Keratinocyte (primary cell): ENCODE data around the gene KMT2B. TPM values are rescaled to one million over a fixed set of nuclear protein-coding genes. Genes with fewer than 3 reads are reported as not detected.
"Not testable (repeated sequence)": the region's sequence is repeated elsewhere in the genome, so short reads cannot be mapped to it uniquely, and the experiment has no call there.

Source experiments
- DNase-seq: peaks from one replicate; pipeline ENCODE4 v3.0.0-alpha.2; 2011; ENCODE audit warnings: low read depth, missing footprints, low spot score
- FAIRE-seq: peaks from 2 replicates; lab custom pipeline; 2011; peaks lifted over from hg19 to GRCh38; lab: Jason Lieb, UNC
- H2AFZ ChIP-seq: 2 replicates; pipeline ENCODE4 v1.6.0; 2012; ENCODE audit warnings: low read length, control low read depth, inconsistent platforms; ENCODE audit not compliant: control insufficient read depth
- H3K27ac ChIP-seq: 2 replicates; pipeline ENCODE4 v1.5.1; 2011; ENCODE audit warnings: low read length; ENCODE audit not compliant: control insufficient read depth, insufficient read depth
- H3K27me3 ChIP-seq: 3 replicates; pipeline ENCODE4 v1.6.0; 2011; ENCODE audit warnings: low read length; ENCODE audit not compliant: control insufficient read depth, insufficient read depth; ENCODE audit errors: extremely low read depth
- H3K36me3 ChIP-seq, 2 experiments: 2 replicates in 1 of 2; 3 replicates in 1 of 2; pipeline ENCODE4 v1.5.1; 2011; ENCODE audit warnings: low read length in 2 of 2, mild to moderate bottlenecking in 1 of 2; ENCODE audit not compliant: control insufficient read depth in 2 of 2, insufficient read depth in 2 of 2; ENCODE audit errors: extremely low read depth in 1 of 2
- H3K4me1 ChIP-seq: 3 replicates; pipeline ENCODE4 v1.5.1; 2011; ENCODE audit warnings: low read length; ENCODE audit not compliant: control insufficient read depth, insufficient read depth; ENCODE audit errors: extremely low read depth
- H3K4me2 ChIP-seq: 3 replicates; pipeline ENCODE4 v1.6.0; 2011; ENCODE audit warnings: low read depth, low read length; ENCODE audit not compliant: control insufficient read depth, insufficient read depth; ENCODE audit errors: extremely low read depth
- H3K4me3 ChIP-seq, 3 experiments: fragments of 200-600 bp in 1 of 3; sonication (generic) in 1 of 3; 2 replicates in 2 of 3; 3 replicates in 1 of 3; pipeline ENCODE4 v1.5.1; 2011 to 2016; ENCODE audit warnings: low read length in 3 of 3, mild to moderate bottlenecking in 3 of 3, control low read depth in 2 of 3, inconsistent platforms in 1 of 3, low read depth in 1 of 3, mixed read lengths in 1 of 3, mixed run types in 1 of 3, moderate library complexity in 1 of 3; ENCODE audit not compliant: control insufficient read depth in 2 of 3, insufficient read depth in 2 of 3; ENCODE audit errors: extremely low read depth in 1 of 3
- H3K79me2 ChIP-seq: 2 replicates; pipeline ENCODE4 v1.6.0; 2012; ENCODE audit warnings: low read length; ENCODE audit not compliant: control insufficient read depth, insufficient read depth
- H3K9ac ChIP-seq: 3 replicates; pipeline ENCODE4 v1.6.0; 2011; ENCODE audit warnings: low read length; ENCODE audit not compliant: control insufficient read depth, insufficient read depth; ENCODE audit errors: extremely low read depth
- H3K9me1 ChIP-seq: 3 replicates; pipeline ENCODE4 v1.6.0; 2011; ENCODE audit warnings: low read length; ENCODE audit not compliant: control insufficient read depth, insufficient read depth; ENCODE audit errors: extremely low read depth
- H3K9me3 ChIP-seq: 2 replicates; pipeline ENCODE4 v1.5.1; 2012; ENCODE audit warnings: low read depth, low read length; ENCODE audit not compliant: control insufficient read depth
- H4K20me1 ChIP-seq: 3 replicates; pipeline ENCODE4 v1.6.0; 2011; ENCODE audit warnings: low read length; ENCODE audit not compliant: control insufficient read depth, insufficient read depth; ENCODE audit errors: extremely low read depth
- CTCF ChIP-seq, 3 experiments: IDR thresholded peaks in 1 of 3; conservative IDR thresholded peaks in 1 of 3; optimal IDR thresholded peaks in 1 of 3; 2 replicates in 2 of 3; 3 replicates in 1 of 3; pipeline versions ENCODE3 to v1.5.1; 2011; ENCODE audit warnings: low read length in 3 of 3, mild to moderate bottlenecking in 3 of 3, moderate library complexity in 2 of 3, control low read depth in 1 of 3, inconsistent platforms in 1 of 3; ENCODE audit not compliant: insufficient read depth in 2 of 3; ENCODE audit errors: extremely low read depth in 1 of 3
- EZH2 ChIP-seq: IDR thresholded peaks from one replicate; pipeline ENCODE4 v1.6.1; 2012; ENCODE audit warnings: inconsistent platforms, mild to moderate bottlenecking, low read length, moderate library complexity
- dilution Hi-C: fragments of 300-500 bp; cut with MboI; formaldehyde crosslinking; loops from one replicate; pipeline ENCODE4 v1.7.0; 2020; ENCODE audit warnings: low sequenced_read_pairs; ENCODE audit not compliant: extremely low pct_ligation_motif_present
- polyA plus RNA-seq, 5 experiments: library from polyadenylated mRNA; depleted of rRNA in 3 of 5; stranded (reverse) in 3 of 5; stranded (forward) in 1 of 5; unstranded in 1 of 5; fragments of >200 nt; gene quantifications; 1 replicate in 1 of 5; 2 replicates in 3 of 5; 3 replicates in 1 of 5; pipeline versions ENCODE4 v1.2.1 to v1.2.3, GENCODE V29; 2011 to 2012; ENCODE audit warnings: missing spikeins in 2 of 5, low read depth in 1 of 5, low replicate concordance in 1 of 5

Gene KMT2B
- polyA plus RNA-seq, 1 donor (not counting 4 experiments of a cell fraction or from before 2014, with no cell fraction given), result 7.7 TPM

- no peak overlapping the region for H3K9ac ChIP-seq
- no peak for FAIRE-seq
- peaks cover 7 to 13% of the 10 kb centered on the region in 2 experiments for H3K36me3 ChIP-seq
- H3K27me3 ChIP-seq, result no peaks in the 10 kb centered on the region
- no peaks in the 10 kb centered on the region for H3K79me2 ChIP-seq
- DNase-seq, result no peak
- H3K9me3 ChIP-seq, result no peaks in the 10 kb centered on the region
- no peak overlapping the region for H3K4me3 ChIP-seq
- no peak overlapping the region for H3K4me2 ChIP-seq
- H3K9me1 ChIP-seq, result no peaks in the 10 kb centered on the region
- dilution Hi-C loops, result no loop called here
- H3K4me1 ChIP-seq, result no peaks in the 10 kb centered on the region
- H2AFZ ChIP-seq, result no peak overlapping the region
- no peak overlapping the region for H3K27ac ChIP-seq
- no peaks in the 10 kb centered on the region for H4K20me1 ChIP-seq
- TF ChIP-seq EZH2 (no peak), CTCF (optimal IDR thresholded peaks at IDR 0.05 in 1 of 3, IDR thresholded peaks at IDR 0.05 in 1 of 3, conservative IDR thresholded peaks at IDR 0.05 in 1 of 3; ENCODE audit: extremely low read depth in 1 of 3, insufficient read depth in 2 of 3, low read length in 3 of 3) (no peak)
These were observed 50.2 kb downstream of the KMT2B start for GRCh38 chr19:35768082-35768421.

DNA sequence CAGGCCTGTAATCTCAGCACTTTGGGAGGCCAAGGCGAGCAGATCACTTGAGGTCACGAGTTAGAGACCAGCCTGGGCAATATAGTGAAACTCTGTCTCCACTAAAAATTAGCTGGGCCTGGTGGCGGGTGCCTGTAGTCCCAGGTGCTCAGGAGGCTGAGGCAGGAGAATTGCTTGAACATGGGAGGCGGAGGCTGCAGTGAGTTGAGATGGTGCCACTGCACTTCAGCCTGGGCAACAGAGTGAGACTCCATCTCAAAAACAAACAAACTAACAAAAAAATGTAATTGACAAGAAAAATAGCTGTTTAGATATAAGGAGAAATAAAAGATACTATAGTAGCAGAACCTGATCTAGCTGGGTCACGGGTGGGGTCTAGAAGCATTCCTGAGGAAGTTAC is 54.6 kb downstream of the KMT2B start:
- H3K4me1 ChIP-seq, H4K20me1 ChIP-seq, H3K36me3 ChIP-seq, H3K9me3 ChIP-seq, H3K27ac ChIP-seq, H3K9ac ChIP-seq, dilution Hi-C loops, FAIRE-seq, H3K9me1 ChIP-seq, H3K79me2 ChIP-seq, H3K4me2 ChIP-seq, H3K4me3 ChIP-seq, H2AFZ ChIP-seq, DNase-seq, H3K27me3 ChIP-seq: not testable (repeated sequence)

GRCh38 chr19:35773020-35773806 is 55.4 kb downstream of the KMT2B start:
- H3K27ac ChIP-seq, result no peak overlapping the region
- H2AFZ ChIP-seq, result no peak overlapping the region
- H3K4me3 ChIP-seq, result no peak overlapping the region
- H3K27me3 ChIP-seq, result no peaks in the 10 kb centered on the region
- DNase-seq, result no peak
- H3K9ac ChIP-seq, result no peak overlapping the region
- H4K20me1 ChIP-seq, result no peaks in the 10 kb centered on the region
- no peaks in the 10 kb centered on the region for H3K9me1 ChIP-seq
- no peak for FAIRE-seq
- peaks cover 0 to 5% of the 10 kb centered on the region in 2 experiments for H3K36me3 ChIP-seq
- no peak for TF ChIP-seq EZH2
- dilution Hi-C loops, result no loop called here
- H3K4me2 ChIP-seq, result no peak overlapping the region
- H3K4me1 ChIP-seq, result peaks cover 4% of the 10 kb centered on the region
- H3K9me3 ChIP-seq, result no peaks in the 10 kb centered on the region
- no peaks in the 10 kb centered on the region for H3K79me2 ChIP-seq
